Colonic mucosa (tissue), 4 donors: ENCODE data around the gene PTPRT. TPM values are rescaled to one million over a fixed set of nuclear protein-coding genes. Genes with fewer than 3 reads are reported as not detected.

ENCODE experiments used
- DNase-seq: peaks from one replicate; pipeline ENCODE4 v3.0.0-alpha.2; 2020
- H3K27ac ChIP-seq: fragments of 200-600 bp; one replicate; pipeline ENCODE4 v1.8.0; 2021
- H3K27me3 ChIP-seq: fragments of 200-600 bp; one replicate; pipeline ENCODE4 v1.8.0; 2021
- H3K36me3 ChIP-seq: fragments of 200-600 bp; one replicate; pipeline ENCODE4 v1.8.0; 2021
- H3K4me1 ChIP-seq: fragments of 200-600 bp; one replicate; pipeline ENCODE4 v1.8.0; 2021; ENCODE audit warnings: mild to moderate bottlenecking
- H3K4me3 ChIP-seq: fragments of 200-600 bp; one replicate; pipeline ENCODE4 v1.8.0; 2021
- H3K9ac ChIP-seq, 2 donors: one replicate each; pipeline ENCODE4 v1.7.0; 2013; ENCODE audit warnings: control low read depth in 2 of 2, low read depth in 2 of 2, low read length in 2 of 2
- H3K9me3 ChIP-seq: fragments of 200-600 bp; one replicate; pipeline ENCODE4 v1.8.0; 2021
- CTCF ChIP-seq: fragments of 200-600 bp; IDR thresholded peaks from one replicate; pipeline ENCODE4 v1.8.0; 2022; ENCODE audit warnings: antibody characterized with exemption, mild to moderate bottlenecking
- intact Hi-C: fragments of 100-400 bp; cut with DNase I; formaldehyde crosslinking; loops from one replicate; pipeline ENCODE4 v1.14.1; 2022
- total RNA-seq, 2 donors: library from RNA; stranded (reverse); fragmentation: NEBNext Ultra II Directional in 1 of 2; extraction: Animal tissue kit (Norgen Biotek cat#: 25700) in 1 of 2; gene quantifications; one replicate each; pipeline ENCODE4 v1.2.1, GENCODE V29; 2021
- donor health status: healthy.
- donor health status: DM: no; HTN: no; CAD: no.
- donor health status: DM: no; HTN: no; CAD: no.

The PTPRT gene
- total RNA-seq, 2 donors from 2014 or later = 0.11 to 0.12 TPM

GRCh38 chr20:43202100-43202499, 12.4 kb upstream of the PTPRT start:
- Histone ChIP-seq H3K27me3 (no peaks in the 10 kb centered on the region), H3K9ac (no peak overlapping the region), H3K27ac (no peak overlapping the region), H3K4me1 (no peaks in the 10 kb centered on the region), H3K4me3 (no peak overlapping the region), H3K9me3 (no peaks in the 10 kb centered on the region), H3K36me3 (no peaks in the 10 kb centered on the region)
- intact Hi-C loops = no loop called here
- DNase-seq = no peak
- TF ChIP-seq CTCF = no peak

GRCh38 chr20:43198607-43199006, 8.9 kb upstream of the PTPRT start:
- Histone ChIP-seq H3K27ac (no peak overlapping the region), H3K4me3 (no peak overlapping the region), H3K9ac (no peak overlapping the region), H3K36me3 (no peaks in the 10 kb centered on the region), H3K9me3 (no peaks in the 10 kb centered on the region), H3K27me3 (no peaks in the 10 kb centered on the region), H3K4me1 (no peaks in the 10 kb centered on the region)
- intact Hi-C loops = no loop called here
- DNase-seq = no peak
- no peak for TF ChIP-seq CTCF

GRCh38 chr20:43196243-43196642, 6.5 kb upstream of the PTPRT start:
- no peaks in the 10 kb centered on the region for H3K36me3 ChIP-seq
- intact Hi-C loops = no loop called here
- no peak for DNase-seq

GRCh38 chr20:43194137-43194536, 4.4 kb upstream of the PTPRT start:
- intact Hi-C loops = loop anchor here (5.0 kb wide), 1 partner anchor 1237 kb away; no protein-coding TSS in a partner anchor
- TF ChIP-seq CTCF = no peak
- no peak overlapping the region for H3K27ac ChIP-seq
- no peaks in the 10 kb centered on the region for H3K36me3 ChIP-seq
- no peaks in the 10 kb centered on the region for H3K4me1 ChIP-seq
- no peak for DNase-seq
- no peaks in the 10 kb centered on the region for H3K9me3 ChIP-seq
- H3K9ac ChIP-seq = no peak overlapping the region
- H3K27me3 ChIP-seq = peaks cover 10% of the 10 kb centered on the region
- H3K4me3 ChIP-seq = no peak overlapping the region

More at GRCh38 chr20:43196243-43196642, 6.5 kb upstream of the PTPRT start:
- Histone ChIP-seq H3K4me3 (no peak overlapping the region), H3K27me3 (peaks cover 4% of the 10 kb centered on the region), H3K9ac (no peak overlapping the region), H3K27ac (no peak overlapping the region), H3K9me3 (no peaks in the 10 kb centered on the region), H3K4me1 (no peaks in the 10 kb centered on the region)
- TF ChIP-seq CTCF = no peak

GRCh38 chr20:43193443-43193842, 3.7 kb upstream of the PTPRT start:
- Histone ChIP-seq H3K4me3 (no peak overlapping the region), H3K9me3 (no peaks in the 10 kb centered on the region), H3K9ac (no peak overlapping the region), H3K27me3 (peaks cover 17% of the 10 kb centered on the region), H3K27ac (no peak overlapping the region), H3K4me1 (no peaks in the 10 kb centered on the region), H3K36me3 (no peaks in the 10 kb centered on the region)
- intact Hi-C loops = loop anchor here (5.0 kb wide), 1 partner anchor 1236 kb away; no protein-coding TSS in a partner anchor
- DNase-seq = no peak
- no peak for TF ChIP-seq CTCF
